Activated CD4-positive, alpha-beta T cell treated with anti-CD3 and anti-CD28 coated beads, Interleukin-2, Interleukin-6, amounts not matched to agents 100 ng/mL and 50 ng/mL, durations not matched to agents 16 hours and 8 hours (primary cell): ENCODE results near the gene CYB561A3.
"Not testable (repeated sequence)": the region's sequence is repeated elsewhere in the genome, so short reads cannot be mapped to it uniquely, and the experiment has no call there.

Source experiments
- DNase-seq: peaks from one replicate; pipeline ENCODE4 v3.0.0-alpha.2; 2020

Gene CYB561A3

GRCh38 chr11:61361741-61362541 is at the start of gene CYB561A3, which contains the start of gene TMEM138:
CYB561A3 (minus strand) TSS chr11:61361882; CDS start chr11:61356713, 5,169 bp downstream.
TMEM138 (plus strand) TSS chr11:61362374; CDS start chr11:61364391, 2,017 bp downstream.
- peak; percentile 95 for DNase-seq

DNA sequence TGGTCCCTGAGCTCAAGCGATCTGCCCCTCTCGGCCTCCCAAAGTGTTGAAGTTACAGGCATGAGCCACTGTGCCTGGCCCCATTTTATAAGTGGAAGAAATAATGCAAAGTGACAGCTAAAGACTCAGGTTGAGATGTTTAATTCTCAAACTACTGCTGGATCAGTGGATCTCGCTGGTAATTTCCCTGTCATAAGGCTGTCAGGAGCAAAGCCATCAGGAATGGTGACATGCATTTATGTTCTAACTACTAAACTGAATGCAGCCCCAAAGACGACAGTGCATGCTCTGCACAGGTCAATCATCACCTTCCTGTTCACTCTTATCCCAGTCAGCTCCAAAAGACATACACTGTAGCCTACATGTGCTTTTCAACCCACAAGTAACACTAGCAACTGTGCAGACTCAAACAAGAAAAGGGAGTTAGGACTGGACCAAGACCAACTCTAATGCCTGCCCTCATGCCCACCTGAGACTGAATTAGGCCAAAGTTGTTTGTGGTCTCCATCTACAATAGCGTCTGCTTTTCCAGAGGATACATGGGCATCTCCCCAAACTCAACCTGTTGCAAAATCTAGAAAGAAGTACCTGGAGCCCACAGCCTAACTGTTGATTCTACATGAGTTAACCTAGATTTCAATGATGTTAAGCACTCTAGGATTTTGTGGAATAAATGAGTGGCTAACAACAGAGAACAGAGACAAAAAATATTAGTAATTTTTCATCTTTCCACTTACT is 45.5 kb upstream of the CYB561A3 start:
- DNase-seq: no peak

GRCh38 chr11:61406067-61406466 is 44.4 kb upstream of the CYB561A3 start:
- no peak for DNase-seq

DNA sequence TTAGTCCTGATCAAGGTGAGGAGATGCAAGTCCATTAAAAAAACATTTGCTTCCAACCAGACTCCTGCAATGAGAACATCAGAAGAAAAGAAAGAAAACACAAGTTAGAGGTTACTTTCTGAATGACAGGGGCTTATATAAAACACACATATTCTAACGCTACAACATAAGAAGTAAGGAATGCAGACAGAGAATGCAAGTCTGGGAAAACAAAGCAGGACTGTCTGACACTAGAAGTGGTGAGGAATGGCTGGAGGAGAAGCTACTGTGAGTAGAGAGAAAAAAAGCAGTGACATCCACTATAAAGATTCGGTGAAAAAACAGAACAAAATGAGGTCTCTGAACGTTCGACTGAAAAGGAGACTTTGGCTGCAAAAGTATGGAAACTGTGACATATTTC is 43.0 kb upstream of the CYB561A3 start:
- DNase-seq: no peak

GRCh38 chr11:61404103-61404502 is 42.4 kb upstream of the CYB561A3 start:
- no peak for DNase-seq

GRCh38 chr11:61403658-61404057 is 42.0 kb upstream of the CYB561A3 start:
- DNase-seq: no peak

DNA sequence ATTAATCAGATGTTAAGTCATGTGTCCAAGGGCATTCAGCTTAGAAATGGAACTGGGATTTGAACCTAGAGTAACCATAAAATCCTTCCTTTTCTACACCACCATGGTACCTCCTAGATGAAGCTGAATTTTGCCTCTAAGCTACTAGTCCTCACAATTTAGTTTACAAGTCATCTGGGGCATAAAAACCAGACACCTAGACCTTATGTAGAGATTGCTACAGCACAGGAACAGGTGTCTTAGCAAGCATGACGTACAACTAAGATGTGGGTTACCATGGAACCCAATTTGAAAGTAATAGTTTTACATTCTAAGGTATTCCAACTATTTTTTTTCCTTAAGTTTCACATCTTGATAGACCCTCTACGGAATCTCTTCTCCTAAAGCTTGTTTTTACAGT is 39.9 kb upstream of the CYB561A3 start:
- DNase-seq: no peak

GRCh38 chr11:61401173-61401572 is 39.5 kb upstream of the CYB561A3 start:
- no peak for DNase-seq

- no peak for DNase-seq
These were observed 31.4 kb upstream of the CYB561A3 start for GRCh38 chr11:61392981-61393595.

GRCh38 chr11:61390161-61390560 is 28.5 kb upstream of the CYB561A3 start:
- no peak for DNase-seq

- no peak for DNase-seq
These were observed 22.9 kb upstream of the CYB561A3 start for GRCh38 chr11:61384271-61385242.

DNA sequence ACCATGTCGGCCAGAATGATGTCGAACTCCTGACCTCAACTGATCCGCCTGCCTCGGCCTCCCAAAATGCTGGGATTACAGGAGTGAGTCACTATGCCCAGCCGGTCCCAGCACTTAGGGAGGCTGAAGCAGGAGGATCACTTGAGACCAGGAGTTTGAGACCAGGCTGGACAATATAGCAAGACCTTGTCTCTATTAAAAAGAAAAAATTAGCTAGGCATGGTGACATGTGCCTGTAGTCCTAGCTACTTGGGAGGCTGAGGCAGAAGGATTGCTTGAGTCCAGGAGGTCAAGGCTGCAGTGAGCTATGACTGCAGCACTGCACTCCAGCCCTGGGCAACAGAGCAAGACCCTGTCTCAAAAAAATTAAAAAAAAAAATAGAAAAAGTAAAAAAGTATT is 22.2 kb upstream of the CYB561A3 start:
- DNase-seq: not testable (repeated sequence)

- DNase-seq: no peak
These were observed 19.2 kb upstream of the CYB561A3 start for GRCh38 chr11:61380884-61381283.

DNA sequence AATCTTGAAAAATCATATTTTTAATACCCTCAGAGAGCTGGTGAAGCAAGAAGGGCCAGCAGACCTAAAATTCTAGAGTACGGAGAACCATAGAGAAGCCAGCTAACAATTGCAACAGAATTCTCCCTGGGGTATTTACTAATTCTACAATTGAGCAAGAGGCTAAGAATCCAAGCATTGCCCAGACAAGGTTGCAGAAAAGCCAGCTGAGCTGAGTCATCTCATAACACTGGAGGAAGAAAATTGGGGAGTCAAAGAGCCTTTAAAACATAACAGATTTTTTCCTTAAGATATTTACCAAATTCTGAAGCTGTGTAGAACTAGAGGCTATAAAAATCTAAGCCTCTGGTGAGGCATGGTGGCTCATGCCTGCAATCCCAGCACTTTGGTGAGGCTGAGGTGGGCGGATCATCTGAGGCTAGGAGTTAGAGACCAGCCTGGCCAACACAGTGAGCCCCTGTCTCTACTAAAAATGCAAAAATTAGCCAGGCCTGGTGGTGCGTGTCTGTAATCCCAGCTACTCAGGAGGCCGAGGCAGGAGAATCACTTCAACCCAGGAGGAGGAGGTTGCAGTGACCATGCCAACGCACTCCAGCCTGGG is 17.1 kb upstream of the CYB561A3 start:
- DNase-seq: no peak

- no peak for DNase-seq
These were observed 15.9 kb upstream of the CYB561A3 start for GRCh38 chr11:61377461-61378160.

GRCh38 chr11:61375761-61376108 is 14.1 kb upstream of the CYB561A3 start:
- DNase-seq: no peak

- no peak for DNase-seq
These were observed 11.2 kb upstream of the CYB561A3 start for GRCh38 chr11:61372659-61373420.

GRCh38 chr11:61370349-61371005 is 8.8 kb upstream of the CYB561A3 start:
- DNase-seq: no peak

GRCh38 chr11:61369372-61370348 is 8.0 kb upstream of the CYB561A3 start:
- no peak for DNase-seq
